Coronary artery (tissue), 2 donors: ENCODE data around the gene GGPS1.

Experiments used
- DNase-seq: peaks from one replicate; pipeline ENCODE4 v3.0.0-alpha.2; 2017; ENCODE audit warnings: low spot score
- H3K27ac ChIP-seq, 2 donors: fragments of 200-600 bp; sonication (generic); one replicate each; pipeline ENCODE4 v1.5.1; 2016 to 2019
- H3K4me3 ChIP-seq: fragments of 200-600 bp; sonication (generic); 2 replicates; pipeline ENCODE4 v1.5.1; 2016; ENCODE audit warnings: mild to moderate bottlenecking, moderate library complexity
- CTCF ChIP-seq: fragments of 200-600 bp; sonication (generic); IDR thresholded peaks from one replicate; pipeline ENCODE4 v1.5.1; 2019; ENCODE audit warnings: antibody characterized with exemption

The GGPS1 gene

GRCh38 chr1:235341334-235341733, 13.0 kb downstream of the GGPS1 start:
- Histone ChIP-seq H3K4me3 (no peak overlapping the region), H3K27ac (no peak overlapping the region)
- no peak for TF ChIP-seq CTCF
- DNase-seq: no peak

- DNase-seq: no peak
- Histone ChIP-seq H3K27ac (no peak overlapping the region), H3K4me3 (no peak overlapping the region)
- no peak for TF ChIP-seq CTCF
These were observed 13.7 kb downstream of the GGPS1 start for GRCh38 chr1:235342039-235342438.

GRCh38 chr1:235342471-235342870, 14.1 kb downstream of the GGPS1 start:
- DNase-seq: no peak
- H3K4me3 ChIP-seq: no peak overlapping the region
- no peak overlapping the region for H3K27ac ChIP-seq
- TF ChIP-seq CTCF: no peak

GRCh38 chr1:235343726-235344125, 15.4 kb downstream of the GGPS1 start:
- no peak for DNase-seq
- Histone ChIP-seq H3K27ac (no peak overlapping the region), H3K4me3 (no peak overlapping the region)
- no peak for TF ChIP-seq CTCF

GRCh38 chr1:235351441-235351840, 23.1 kb downstream of the GGPS1 start:
- Histone ChIP-seq H3K27ac (no peak overlapping the region), H3K4me3 (no peak overlapping the region)
- TF ChIP-seq CTCF: no peak
- no peak for DNase-seq

- no peak overlapping the region for H3K27ac ChIP-seq
- no peak for TF ChIP-seq CTCF
- no peak overlapping the region for H3K4me3 ChIP-seq
- DNase-seq: no peak
These were observed 23.5 kb downstream of the GGPS1 start for GRCh38 chr1:235351898-235352297.

GRCh38 chr1:235357485-235358373, 29.4 kb downstream of the GGPS1 start:
- DNase-seq: no peak
- no peak overlapping the region for H3K27ac ChIP-seq
- H3K4me3 ChIP-seq: no peak overlapping the region
- no peak for TF ChIP-seq CTCF
